HG03280 (cell line): ENCODE results near the gene SLC17A2.

Experiments used
- ATAC-seq: cut with Tn5 transposase; IDR thresholded peaks from one replicate; pipeline ENCODE4 v1.9.1; 2021; ENCODE audit warnings: mild to moderate bottlenecking, moderate library complexity; ENCODE audit not compliant: unreplicated experiment

SLC17A2 gene

GRCh38 chr6:25888626-25889025, 41.9 kb downstream of the SLC17A2 start:
- ATAC-seq, result no peak

GRCh38 chr6:25886066-25886465, 44.4 kb downstream of the SLC17A2 start:
- no peak for ATAC-seq

GRCh38 chr6:25883991-25884390, 46.5 kb downstream of the SLC17A2 start:
- ATAC-seq, result no peak

GRCh38 chr6:25883536-25883935, 47.0 kb downstream of the SLC17A2 start:
- ATAC-seq, result no peak

- ATAC-seq, result no peak
Measured at GRCh38 chr6:25882051-25882496, 48.4 kb downstream of the SLC17A2 start.

- no peak for ATAC-seq
Measured at GRCh38 chr6:25880601-25881000, 49.9 kb downstream of the SLC17A2 start.

GRCh38 chr6:25878721-25879322, 51.7 kb downstream of the SLC17A2 start:
- ATAC-seq, result no peak

GRCh38 chr6:25875926-25876602, 54.4 kb downstream of the SLC17A2 start:
- ATAC-seq, result no peak

GRCh38 chr6:25875563-25875905, 55.0 kb downstream of the SLC17A2 start:
- ATAC-seq, result no peak

GRCh38 chr6:25874822-25875562, 55.5 kb downstream of the SLC17A2 start:
- ATAC-seq, result no peak

- ATAC-seq, result no peak
Measured at GRCh38 chr6:25874118-25874517, 56.4 kb downstream of the SLC17A2 start, which contains the start of gene SLC17A3. Gene SLC17A3, minus strand, starts transcription at chr6:25874243. Its CDS starts 5,856 bp downstream, at chr6:25868387.

GRCh38 chr6:25872814-25873213, 57.7 kb downstream of the SLC17A2 start:
- ATAC-seq, result no peak

- ATAC-seq, result no peak
Measured at GRCh38 chr6:25869840-25870239, 60.7 kb downstream of the SLC17A2 start.

GRCh38 chr6:25868436-25869183, 61.9 kb downstream of the SLC17A2 start:
- ATAC-seq, result no peak

GRCh38 chr6:25866011-25866410, 64.5 kb downstream of the SLC17A2 start:
- ATAC-seq, result no peak

GRCh38 chr6:25863360-25863759, 67.1 kb downstream of the SLC17A2 start:
- ATAC-seq, result no peak
